ENCODE results near the gene WDR62. TPM values are rescaled to one million over a fixed set of nuclear protein-coding genes. Genes with fewer than 3 reads are reported as not detected.

The WDR62 gene
- total RNA-seq, 1 donor from 2014 or later, result 5.1 TPM

DNA sequence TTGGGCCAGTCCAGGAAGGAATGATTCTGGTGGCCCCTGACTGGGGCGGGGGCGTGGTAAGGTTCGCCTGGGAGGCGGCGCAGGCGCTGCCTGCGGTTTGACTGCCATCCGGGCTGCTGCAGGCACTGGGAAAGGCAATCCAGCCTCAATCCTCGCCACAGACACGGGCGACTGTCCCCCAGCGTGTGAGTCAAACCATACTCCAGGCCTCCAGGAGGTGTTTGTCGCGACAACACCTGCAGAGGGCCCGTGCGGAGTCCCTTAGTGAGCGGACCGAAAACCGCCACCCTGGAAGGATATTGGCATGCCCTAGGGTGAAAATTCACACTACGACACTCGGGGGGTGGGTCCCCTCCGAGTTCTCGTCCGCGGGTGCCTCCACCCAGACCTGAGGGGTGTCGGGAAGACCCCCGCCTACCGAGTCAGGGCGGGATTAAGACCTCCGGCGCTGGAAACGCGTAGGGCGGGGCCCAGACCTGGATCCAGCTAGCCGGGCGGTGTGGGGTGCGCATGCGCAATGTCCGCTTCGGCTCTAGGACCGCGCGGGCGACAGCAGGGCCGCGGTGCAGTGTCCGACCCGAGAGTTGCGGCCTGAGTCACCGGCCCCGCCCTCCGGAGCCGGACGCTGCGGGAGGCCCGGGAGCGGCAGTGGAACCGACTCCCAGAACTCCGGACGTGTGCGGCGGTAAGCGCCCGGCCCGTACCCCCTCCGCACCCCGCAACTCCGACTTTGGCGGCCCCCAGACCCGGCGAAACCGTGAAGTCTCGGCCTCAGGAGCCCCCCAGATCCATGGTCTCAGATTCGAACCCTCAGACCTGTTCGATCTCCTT lies 85.0 kb downstream of the WDR62 start, which contains the start of gene CAPNS1:
TSS of gene CAPNS1 (plus strand) at position 594 of the 831 bp plus-strand sequence. CDS start 946 bp downstream, outside the sequence.
- Mint-ChIP-seq H3K9me3 (no peaks in the 10 kb centered on the region), H3K27me3 (ENCODE audit: low read depth) (no peaks in the 10 kb centered on the region), H3K4me1 (peaks cover 16% of the 10 kb centered on the region), H3K27ac (peak within 1 kb of the TSS; percentile 99), H3K4me3 (peak within 1 kb of the TSS; percentile 98), H3K36me3 (peaks cover 21% of the 10 kb centered on the region)
- DNase-seq (ENCODE audit: low spot score in 2 of 2, unreplicated experiment in 2 of 2), result peak; percentile 93 to 96
- TF ChIP-seq CTCF (IDR thresholded peaks at IDR 0.05; ENCODE audit: unreplicated experiment), result no peak

GRCh38 chr19:36140304-36141038 lies 85.8 kb downstream of the WDR62 start:
- H3K27ac Mint-ChIP-seq, result peak overlapping the region; percentile 99
- no peak for TF ChIP-seq CTCF (IDR thresholded peaks at IDR 0.05; ENCODE audit: unreplicated experiment)
- H3K4me1 Mint-ChIP-seq, result peaks cover 16% of the 10 kb centered on the region
- peaks cover 25% of the 10 kb centered on the region for H3K36me3 Mint-ChIP-seq
- no peak for DNase-seq (ENCODE audit: low spot score in 2 of 2, unreplicated experiment in 2 of 2)
- H3K9me3 Mint-ChIP-seq, result no peaks in the 10 kb centered on the region
- H3K4me3 Mint-ChIP-seq, result peak overlapping the region; percentile 98
- H3K27me3 Mint-ChIP-seq (ENCODE audit: low read depth), result no peaks in the 10 kb centered on the region

DNA sequence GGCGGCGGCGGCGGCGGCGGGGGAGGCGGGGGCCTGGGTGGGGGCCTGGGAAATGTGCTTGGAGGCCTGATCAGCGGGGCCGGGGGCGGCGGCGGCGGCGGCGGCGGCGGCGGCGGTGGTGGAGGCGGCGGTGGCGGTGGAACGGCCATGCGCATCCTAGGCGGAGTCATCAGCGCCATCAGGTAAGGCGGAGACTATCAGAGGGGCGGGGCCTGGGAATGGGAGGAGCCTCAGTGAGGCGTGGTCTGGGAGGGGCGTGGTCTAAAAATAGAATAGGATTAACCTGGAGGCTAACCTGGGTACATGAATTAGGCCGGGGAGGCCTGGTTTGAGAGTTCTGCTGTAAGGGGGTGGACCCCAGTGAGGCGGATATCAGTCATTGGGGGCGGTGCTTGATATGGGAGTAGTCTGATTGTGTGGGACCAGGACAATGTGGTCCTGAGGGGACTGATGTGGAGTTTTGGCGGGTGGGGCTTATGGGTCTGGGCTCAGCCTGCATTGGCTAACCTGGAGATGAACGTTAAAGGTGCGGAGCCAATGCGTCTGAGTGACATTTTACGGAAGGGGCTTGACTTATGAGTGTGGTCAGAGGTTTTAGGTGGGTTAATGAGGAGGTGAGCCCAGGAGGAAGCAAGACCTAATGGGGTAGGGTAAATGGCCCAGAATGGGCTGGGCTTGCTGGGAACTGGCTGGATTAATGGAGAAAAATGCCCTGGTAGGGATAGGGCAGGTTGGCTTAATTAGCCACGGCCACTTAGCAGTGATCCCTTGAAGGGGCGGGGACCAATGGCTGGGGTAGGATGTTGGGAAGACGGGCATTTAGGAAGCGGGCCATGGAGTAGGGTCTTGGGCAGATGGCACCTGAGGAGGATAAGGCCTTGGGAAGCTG lies 86.6 kb downstream of the WDR62 start:
- no peak for TF ChIP-seq CTCF (IDR thresholded peaks at IDR 0.05; ENCODE audit: unreplicated experiment)
- Mint-ChIP-seq H3K27ac (peak overlapping the region; percentile 78), H3K4me1 (peaks cover 16% of the 10 kb centered on the region), H3K36me3 (peaks cover 33% of the 10 kb centered on the region), H3K4me3 (peak overlapping the region; percentile 98), H3K27me3 (ENCODE audit: low read depth) (no peaks in the 10 kb centered on the region), H3K9me3 (no peaks in the 10 kb centered on the region)
- DNase-seq (ENCODE audit: low spot score in 2 of 2, unreplicated experiment in 2 of 2), result peak; percentile 74 to 91

GRCh38 chr19:36142046-36142445 lies 87.3 kb downstream of the WDR62 start:
- no peaks in the 10 kb centered on the region for H3K27me3 Mint-ChIP-seq (ENCODE audit: low read depth)
- no peak for TF ChIP-seq CTCF (IDR thresholded peaks at IDR 0.05; ENCODE audit: unreplicated experiment)
- H3K4me1 Mint-ChIP-seq, result peaks cover 10% of the 10 kb centered on the region
- H3K36me3 Mint-ChIP-seq, result peaks cover 41% of the 10 kb centered on the region
- peak overlapping the region; percentile 98 for H3K4me3 Mint-ChIP-seq
- no peaks in the 10 kb centered on the region for H3K9me3 Mint-ChIP-seq
- H3K27ac Mint-ChIP-seq, result no peak overlapping the region
- DNase-seq (ENCODE audit: low spot score in 2 of 2, unreplicated experiment in 2 of 2), result no peak

GRCh38 chr19:36142496-36142895 lies 87.8 kb downstream of the WDR62 start:
- DNase-seq (ENCODE audit: low spot score in 2 of 2, unreplicated experiment in 2 of 2), result no peak
- Mint-ChIP-seq H3K9me3 (no peaks in the 10 kb centered on the region), H3K4me3 (peak overlapping the region; percentile 41), H3K27ac (no peak overlapping the region), H3K36me3 (peaks cover 43% of the 10 kb centered on the region), H3K27me3 (ENCODE audit: low read depth) (no peaks in the 10 kb centered on the region), H3K4me1 (peaks cover 9% of the 10 kb centered on the region)
- no peak for TF ChIP-seq CTCF (IDR thresholded peaks at IDR 0.05; ENCODE audit: unreplicated experiment)

Measured in mesothelial cell of epicardium (in vitro differentiated cells).